Vagina (tissue), 2 donors: ENCODE data around the gene STIM1.

ENCODE experiments used
- POLR2A ChIP-seq, 2 donors: fragments of 450-650 bp; IDR thresholded peaks; one replicate each; pipeline ENCODE4 v1.6.1; 2017; ENCODE audit warnings: antibody characterized with exemption in 2 of 2, mild to moderate bottlenecking in 2 of 2, moderate library complexity in 2 of 2
- POLR2AphosphoS5 ChIP-seq, 2 donors: sonication (generic); formaldehyde crosslinking; IDR thresholded peaks; one replicate each; pipeline ENCODE4 v1.9.0; 2017; ENCODE audit warnings: antibody characterized with exemption in 2 of 2, mild to moderate bottlenecking in 2 of 2, low read depth in 1 of 2; ENCODE audit not compliant: insufficient read depth in 1 of 2

DNA sequence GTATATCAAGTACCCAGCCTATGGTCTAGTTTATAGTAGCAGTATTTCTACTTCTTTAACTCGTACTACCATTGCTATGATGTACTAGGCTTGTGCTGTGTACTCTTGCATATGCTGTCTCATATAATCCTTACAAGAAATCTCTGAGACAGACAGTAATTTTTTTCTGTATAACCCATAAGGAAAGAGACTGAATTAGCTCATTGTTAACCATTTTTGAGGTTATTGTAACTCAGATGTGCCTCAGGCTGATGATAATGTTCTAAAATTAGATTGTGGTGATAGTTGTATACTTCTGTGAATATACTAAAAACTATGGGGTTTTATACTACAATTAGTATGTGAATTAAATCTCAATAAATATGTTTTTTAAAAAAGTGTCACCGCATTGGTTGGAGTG is 127.0 kb downstream of the STIM1 start:
- TF ChIP-seq POLR2A (IDR thresholded peaks at IDR 0.05) (no peak), POLR2AphosphoS5 (IDR thresholded peaks at IDR 0.05; ENCODE audit: insufficient read depth in 1 of 2, low read depth in 1 of 2) (no peak)
